Urinary bladder (tissue), 4 donors: ENCODE data around the gene KREMEN2. TPM values are rescaled to one million over a fixed set of nuclear protein-coding genes. Genes with fewer than 3 reads are reported as not detected.

ENCODE experiments used
- DNase-seq: peaks from one replicate; pipeline ENCODE4 v3.0.0-alpha.2; 2015; ENCODE audit errors: extremely low spot score
- H3K27ac ChIP-seq: one replicate; pipeline ENCODE4 v1.5.1; 2013; ENCODE audit warnings: low read depth, mild to moderate bottlenecking, moderate library complexity
- H3K36me3 ChIP-seq: one replicate; pipeline ENCODE4 v1.6.1; 2013; ENCODE audit warnings: mild to moderate bottlenecking, moderate library complexity; ENCODE audit not compliant: insufficient read depth
- H3K4me1 ChIP-seq: one replicate; pipeline ENCODE4 v1.6.1; 2013; ENCODE audit warnings: mild to moderate bottlenecking, moderate library complexity; ENCODE audit not compliant: insufficient read depth
- H3K4me3 ChIP-seq: one replicate; pipeline ENCODE4 v1.5.1; 2013; ENCODE audit warnings: low read depth, low read length
- WGBS: extraction: QIAGEN DNeasy Blood & Tissue Kit; methylation state at CpG from one replicate; pipeline ENCODE4 v1.1.7; 2013; 5-methylcytosine and 5-hydroxymethylcytosine counted together
- polyA plus RNA-seq: library from polyadenylated mRNA; stranded (reverse); fragments of 200-250 nt; gene quantifications from one replicate; pipeline ENCODE4 v1.2.3, GENCODE V29; 2013
- total RNA-seq: library from RNA; depleted of rRNA; stranded (reverse); fragments of >200 nt; gene quantifications from one replicate; pipeline ENCODE4 v1.2.3, GENCODE V29; 2014
- donor health status: healthy with polysubstance abuse.
- donor health status: healthy.

KREMEN2 gene
- total and polyA plus RNA-seq, 2 donors = 0.11 TPM; not detected in 1

GRCh38 chr16:2983706-2984136, 19.6 kb downstream of the KREMEN2 start:
- H3K27ac ChIP-seq = no peak overlapping the region
- no peaks in the 10 kb centered on the region for H3K36me3 ChIP-seq
- H3K4me1 ChIP-seq = no peaks in the 10 kb centered on the region
- DNase-seq = no peak
- no peak overlapping the region for H3K4me3 ChIP-seq
- 10% methylated on average over 42 of the region's 42 CpGs for WGBS

GRCh38 chr16:2985462-2985861, 21.4 kb downstream of the KREMEN2 start:
- no peaks in the 10 kb centered on the region for H3K4me1 ChIP-seq
- H3K4me3 ChIP-seq = no peak overlapping the region
- no peaks in the 10 kb centered on the region for H3K36me3 ChIP-seq
- H3K27ac ChIP-seq = no peak overlapping the region
- DNase-seq = no peak
- WGBS = 52% methylated on average over 9 of the region's 9 CpGs

- 86% methylated on average over 15 of the region's 15 CpGs for WGBS
- DNase-seq = no peak
- Histone ChIP-seq H3K36me3 (no peaks in the 10 kb centered on the region), H3K4me3 (no peak overlapping the region), H3K27ac (no peak overlapping the region), H3K4me1 (no peaks in the 10 kb centered on the region)
Measured at GRCh38 chr16:2985893-2986355, 21.8 kb downstream of the KREMEN2 start.

GRCh38 chr16:2986623-2987188, 22.6 kb downstream of the KREMEN2 start:
- 73% methylated on average over 17 of the region's 17 CpGs for WGBS

GRCh38 chr16:2987286-2987685, 23.2 kb downstream of the KREMEN2 start:
- Histone ChIP-seq H3K27ac (no peak overlapping the region), H3K36me3 (no peaks in the 10 kb centered on the region), H3K4me3 (no peak overlapping the region), H3K4me1 (no peaks in the 10 kb centered on the region)
- WGBS = 78% methylated on average over 9 of the region's 9 CpGs
- no peak for DNase-seq

More at GRCh38 chr16:2986623-2987188, 22.6 kb downstream of the KREMEN2 start:
- no peak overlapping the region for H3K27ac ChIP-seq
- H3K36me3 ChIP-seq = no peaks in the 10 kb centered on the region
- H3K4me3 ChIP-seq = no peak overlapping the region
- H3K4me1 ChIP-seq = no peaks in the 10 kb centered on the region
- DNase-seq = no peak

- 48% methylated on average over 8 of the region's 8 CpGs for WGBS
- Histone ChIP-seq H3K36me3 (no peaks in the 10 kb centered on the region), H3K27ac (no peak overlapping the region), H3K4me3 (no peak overlapping the region), H3K4me1 (no peaks in the 10 kb centered on the region)
- no peak for DNase-seq
Measured at GRCh38 chr16:2987833-2988232, 23.8 kb downstream of the KREMEN2 start.

- Histone ChIP-seq H3K36me3 (no peaks in the 10 kb centered on the region), H3K4me1 (no peaks in the 10 kb centered on the region), H3K4me3 (no peak overlapping the region), H3K27ac (no peak overlapping the region)
- no peak for DNase-seq
- WGBS = 60% methylated on average over 8 of the region's 8 CpGs
Measured at GRCh38 chr16:2988590-2989099, 24.6 kb downstream of the KREMEN2 start.

GRCh38 chr16:2990891-2991290, 26.8 kb downstream of the KREMEN2 start:
- no peak overlapping the region for H3K4me3 ChIP-seq
- no peaks in the 10 kb centered on the region for H3K4me1 ChIP-seq
- H3K27ac ChIP-seq = no peak overlapping the region
- 68% methylated on average over 10 of the region's 10 CpGs for WGBS
- DNase-seq = no peak
- H3K36me3 ChIP-seq = no peaks in the 10 kb centered on the region

- no peaks in the 10 kb centered on the region for H3K4me1 ChIP-seq
- H3K36me3 ChIP-seq = no peaks in the 10 kb centered on the region
- no peak overlapping the region for H3K27ac ChIP-seq
- no peak overlapping the region for H3K4me3 ChIP-seq
- DNase-seq = no peak
- 87% methylated on average over 12 of the region's 12 CpGs for WGBS
Measured at GRCh38 chr16:2991566-2992261, 27.6 kb downstream of the KREMEN2 start.

GRCh38 chr16:2992383-2993081, 28.5 kb downstream of the KREMEN2 start:
- whole genome bisulfite sequencing = 84% methylated on average over 14 of the region's 14 CpGs
- no peak overlapping the region for H3K4me3 ChIP-seq
- H3K4me1 ChIP-seq = no peaks in the 10 kb centered on the region
- H3K36me3 ChIP-seq = no peaks in the 10 kb centered on the region
- no peak overlapping the region for H3K27ac ChIP-seq
- DNase-seq = no peak

GRCh38 chr16:2996298-2996697, 32.2 kb downstream of the KREMEN2 start:
- H3K27ac ChIP-seq = no peak overlapping the region
- no peak for DNase-seq
- no peaks in the 10 kb centered on the region for H3K36me3 ChIP-seq
- H3K4me1 ChIP-seq = no peaks in the 10 kb centered on the region
- 69% methylated on average over 13 of the region's 13 CpGs for whole genome bisulfite sequencing
- H3K4me3 ChIP-seq = no peak overlapping the region

- 79% methylated on average over 6 of the region's 6 CpGs for WGBS
- Histone ChIP-seq H3K36me3 (no peaks in the 10 kb centered on the region), H3K4me3 (no peak overlapping the region)
Measured at GRCh38 chr16:2999929-3000328, 35.9 kb downstream of the KREMEN2 start.

GRCh38 chr16:3000540-3000939, 36.5 kb downstream of the KREMEN2 start:
- WGBS = 80% methylated on average over 4 of the region's 4 CpGs
- Histone ChIP-seq H3K36me3 (no peaks in the 10 kb centered on the region), H3K4me3 (no peak overlapping the region), H3K27ac (no peak overlapping the region), H3K4me1 (no peaks in the 10 kb centered on the region)
- no peak for DNase-seq

More at GRCh38 chr16:2999929-3000328, 35.9 kb downstream of the KREMEN2 start:
- H3K27ac ChIP-seq = no peak overlapping the region
- no peaks in the 10 kb centered on the region for H3K4me1 ChIP-seq
- DNase-seq = no peak

GRCh38 chr16:3001316-3001715, 37.2 kb downstream of the KREMEN2 start:
- H3K4me3 ChIP-seq = no peak overlapping the region
- no peaks in the 10 kb centered on the region for H3K36me3 ChIP-seq
- no peaks in the 10 kb centered on the region for H3K4me1 ChIP-seq
- WGBS = 67% methylated on average over 12 of the region's 12 CpGs
- H3K27ac ChIP-seq = no peak overlapping the region
- no peak for DNase-seq
